IPS DF 19.7 (cell line): ENCODE data around the gene XPO4.
"Not testable (repeated sequence)": the region's sequence is repeated elsewhere in the genome, so short reads cannot be mapped to it uniquely, and the experiment has no call there.

Experiments
- DNase-seq: peaks from one replicate; pipeline ENCODE4 v3.0.0-alpha.2; 2013; ENCODE audit warnings: low read depth, low spot score

The XPO4 gene

DNA sequence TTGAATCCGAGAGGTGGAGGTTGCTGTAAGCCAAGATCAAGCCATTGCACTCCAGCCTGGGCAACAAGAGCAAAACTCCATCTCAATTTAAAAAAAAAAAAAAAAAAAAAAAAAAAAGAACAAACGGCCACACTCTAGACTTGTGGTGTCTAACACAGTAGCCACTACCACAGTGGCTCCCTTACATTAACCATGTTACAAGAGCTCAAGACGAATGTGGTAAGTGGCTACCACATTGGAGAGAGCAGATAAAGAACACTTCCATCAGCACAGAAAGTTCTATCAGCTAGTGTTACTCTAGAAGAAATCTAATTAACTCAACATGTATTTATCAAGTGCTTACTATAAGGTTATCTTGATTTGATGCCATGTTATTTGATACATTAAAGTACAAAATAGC is 11.5 kb downstream of the XPO4 start:
- no peak for DNase-seq

DNA sequence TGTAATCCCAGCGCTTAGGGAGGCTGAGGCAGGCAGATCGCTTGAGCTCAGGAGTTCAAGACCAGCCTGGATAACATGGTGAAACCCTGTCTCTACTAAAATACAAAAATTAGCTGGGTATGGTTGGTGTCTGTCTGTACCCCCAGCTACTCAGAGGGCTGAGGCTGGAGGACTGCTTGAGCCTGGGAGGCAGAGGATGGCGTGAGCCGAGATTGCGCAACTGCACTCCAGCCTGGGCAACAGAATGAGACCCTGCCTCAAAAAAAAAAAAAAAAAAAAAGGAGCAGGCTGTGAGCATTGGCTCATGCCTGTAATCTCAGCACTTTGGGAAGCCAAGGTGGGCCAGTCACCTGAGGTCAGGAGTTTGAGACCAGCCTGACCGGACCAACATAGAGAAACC is 12.0 kb downstream of the XPO4 start:
- DNase-seq: not testable (repeated sequence)

DNA sequence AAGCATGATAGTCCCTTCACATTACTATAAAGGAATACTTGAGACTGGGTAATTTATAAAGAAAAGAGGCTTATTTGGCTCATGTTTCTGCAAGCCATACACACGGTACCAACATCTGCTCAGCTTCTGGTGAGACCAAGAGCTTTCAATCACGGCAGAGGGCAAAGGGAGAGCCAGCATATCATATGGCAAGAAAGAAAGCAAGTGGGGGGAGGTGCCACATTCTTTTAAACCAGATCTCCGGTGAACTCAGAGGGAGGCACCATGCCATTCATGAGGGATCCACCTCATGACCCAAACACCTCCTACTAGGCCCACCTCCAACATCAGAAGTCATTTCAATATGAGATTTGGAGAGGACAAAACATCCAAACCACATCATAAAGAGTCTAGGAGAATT is 20.3 kb downstream of the XPO4 start:
- no peak for DNase-seq

DNA sequence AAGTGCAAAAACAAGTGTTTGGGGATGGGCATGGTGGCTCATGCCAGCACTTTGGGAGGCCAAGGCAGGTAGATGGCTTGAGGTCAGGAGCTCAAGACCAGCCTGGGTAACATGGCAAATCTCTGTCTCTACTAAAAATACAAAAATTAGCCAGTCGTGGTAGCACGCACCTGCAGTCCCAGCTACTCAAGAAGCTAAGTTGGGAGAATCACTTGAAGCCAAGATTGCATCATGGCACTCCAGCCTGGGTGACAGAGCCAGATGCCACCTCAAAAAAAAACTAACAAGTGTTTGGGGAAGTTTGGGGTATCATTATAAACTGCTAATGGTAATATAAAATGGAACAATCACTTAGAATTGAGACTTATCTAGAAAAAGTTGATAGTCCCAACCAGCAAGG is 24.6 kb downstream of the XPO4 start:
- no peak for DNase-seq

DNA sequence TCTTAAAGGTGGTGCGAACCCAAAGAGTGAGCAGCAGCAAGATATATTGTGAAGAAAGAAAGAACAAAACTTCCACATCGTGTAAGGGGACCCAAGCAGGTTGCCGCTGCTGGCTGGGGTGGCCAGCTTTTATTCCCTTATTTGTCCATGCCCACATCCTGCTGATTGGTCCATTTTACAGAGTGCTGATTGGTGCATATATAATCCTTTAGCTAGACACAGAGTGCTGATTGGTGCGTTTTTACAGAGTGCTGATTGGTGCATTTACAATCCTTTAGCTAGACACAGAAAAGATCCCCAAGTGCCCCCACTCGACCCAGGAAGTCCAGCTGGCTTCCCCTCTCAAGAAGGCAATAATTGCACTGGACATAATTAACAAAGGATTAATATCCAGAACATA is 25.7 kb downstream of the XPO4 start:
- not testable (repeated sequence) for DNase-seq

DNA sequence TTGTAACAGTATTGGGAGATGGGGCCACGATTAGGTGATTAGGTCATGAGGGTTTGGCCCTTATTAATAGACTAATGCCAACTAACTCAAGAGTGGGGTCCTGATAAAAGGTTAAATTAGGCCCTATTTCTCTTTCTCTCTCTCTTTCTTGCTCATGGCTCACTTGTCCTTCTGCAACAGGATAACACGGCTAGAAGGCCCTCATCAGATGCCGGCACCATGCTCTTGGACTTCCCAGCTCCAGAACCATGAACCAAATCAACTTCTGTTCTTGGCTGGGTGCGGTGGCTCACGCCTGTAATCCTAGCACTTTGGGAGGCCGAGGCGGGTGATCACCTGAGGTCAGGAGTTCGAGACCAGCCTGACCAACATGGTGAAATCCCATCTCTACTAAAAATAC is 28.1 kb downstream of the XPO4 start:
- DNase-seq: not testable (repeated sequence)

DNA sequence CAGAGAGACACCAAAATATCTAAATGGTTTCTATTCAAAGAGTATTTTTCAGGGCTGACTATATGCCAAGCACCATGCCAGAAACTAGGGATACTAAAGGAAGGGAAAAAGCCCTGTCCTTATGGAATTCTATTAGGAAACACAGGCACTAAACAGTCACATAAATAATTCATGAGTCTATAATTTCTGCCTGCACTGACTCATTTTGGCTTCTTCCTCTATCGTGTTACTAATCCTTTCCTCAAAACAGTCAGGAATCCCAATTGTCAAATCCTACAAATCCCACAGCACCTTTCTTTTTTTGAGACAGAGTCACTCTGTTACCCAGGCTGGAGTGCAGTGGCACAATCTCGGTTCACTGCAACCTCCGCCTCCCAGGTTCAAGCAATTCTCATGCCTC is 29.2 kb downstream of the XPO4 start:
- no peak for DNase-seq

DNA sequence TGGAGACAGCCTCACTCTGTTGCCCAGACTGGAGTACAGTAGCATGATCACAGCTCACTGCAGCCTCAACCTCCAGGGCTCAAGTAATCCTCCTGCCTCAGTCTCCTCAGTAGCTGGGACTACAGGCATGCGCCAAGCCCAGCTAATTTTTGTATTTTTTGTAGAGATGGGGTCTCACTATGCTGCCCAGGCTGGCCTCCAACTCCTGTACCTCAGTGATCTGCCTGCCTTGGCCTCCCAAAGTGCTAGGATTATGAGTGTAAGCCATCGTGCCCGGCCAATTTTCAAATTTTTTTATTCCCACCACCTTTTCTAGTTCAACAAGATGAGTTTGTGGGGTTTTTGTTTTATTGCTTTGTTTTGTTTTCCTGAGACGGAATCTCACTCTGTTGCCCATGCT is 31.7 kb downstream of the XPO4 start:
- no peak for DNase-seq

DNA sequence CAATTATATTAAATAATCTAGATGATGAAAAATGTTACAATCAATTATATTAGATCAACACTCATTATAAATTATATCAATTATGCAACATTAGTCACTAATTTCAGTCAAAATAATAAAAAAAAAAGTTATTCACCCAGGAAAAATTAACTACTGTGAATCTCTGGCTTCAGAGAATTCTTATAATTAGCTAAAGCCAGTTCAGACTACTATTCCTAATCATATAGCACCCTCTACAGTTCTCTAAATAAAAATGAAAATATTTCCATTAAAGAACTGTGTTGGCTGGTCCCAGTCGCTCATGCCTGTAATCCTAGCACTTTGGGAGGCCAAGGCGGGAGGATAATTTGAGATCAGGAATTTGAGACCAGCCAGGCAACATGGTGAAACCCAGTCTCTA is 33.0 kb downstream of the XPO4 start:
- no peak for DNase-seq

DNA sequence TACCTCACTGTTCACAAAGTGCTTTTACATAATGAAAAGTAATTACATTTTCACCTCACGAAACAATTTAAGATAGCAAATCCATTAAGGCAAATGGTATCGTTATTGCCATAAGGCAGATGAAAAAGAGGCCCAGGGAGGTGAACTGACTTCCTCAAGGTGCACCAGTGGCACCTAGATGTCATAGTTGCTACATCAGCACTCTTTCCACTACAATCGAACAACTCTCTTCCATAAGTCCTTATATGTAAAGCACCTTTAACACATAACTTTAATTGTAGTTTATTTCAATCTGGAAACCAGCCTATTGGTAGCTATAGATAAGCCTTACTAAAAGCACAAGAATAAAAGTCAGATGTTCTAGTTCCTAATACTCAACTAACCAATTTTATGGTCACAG is 35.1 kb downstream of the XPO4 start:
- no peak for DNase-seq

DNA sequence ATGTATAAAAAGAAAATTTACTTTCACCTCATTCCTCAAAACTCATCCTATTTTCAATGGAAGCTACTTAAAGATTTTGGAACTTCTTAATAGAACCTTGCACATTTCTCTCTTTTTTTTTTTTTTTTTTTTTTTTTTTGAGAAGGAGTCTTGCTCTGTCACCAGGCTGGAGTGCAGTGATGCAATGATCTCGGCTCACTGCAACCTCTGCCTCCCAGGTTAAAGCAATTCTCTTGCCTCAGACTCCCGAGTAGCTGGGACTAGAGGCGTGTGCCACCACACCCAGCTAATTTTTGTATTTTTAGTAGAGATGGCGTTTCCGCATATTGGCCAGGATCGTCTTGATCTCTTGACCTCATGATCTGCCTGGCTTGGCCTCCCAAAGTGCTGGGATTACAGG is 40.9 kb downstream of the XPO4 start:
- DNase-seq: not testable (repeated sequence)

DNA sequence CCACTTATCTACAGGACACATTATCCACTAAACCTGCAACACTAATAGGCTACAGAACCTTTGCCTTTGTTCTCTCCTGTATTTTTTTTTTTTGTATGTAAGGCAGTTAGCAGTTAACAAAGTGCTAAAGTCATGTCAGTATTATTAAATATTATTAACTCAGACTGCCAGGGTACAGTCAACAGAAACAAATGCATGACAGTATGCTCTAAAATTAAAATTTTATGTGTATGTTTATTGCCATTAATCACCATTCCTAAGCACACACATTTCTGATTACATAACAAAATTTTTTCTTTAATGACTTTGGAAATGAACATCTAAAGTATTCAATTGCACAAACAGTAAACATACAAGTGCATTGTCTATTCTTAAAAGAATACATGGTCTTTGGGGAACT is 41.7 kb downstream of the XPO4 start:
- no peak for DNase-seq

DNA sequence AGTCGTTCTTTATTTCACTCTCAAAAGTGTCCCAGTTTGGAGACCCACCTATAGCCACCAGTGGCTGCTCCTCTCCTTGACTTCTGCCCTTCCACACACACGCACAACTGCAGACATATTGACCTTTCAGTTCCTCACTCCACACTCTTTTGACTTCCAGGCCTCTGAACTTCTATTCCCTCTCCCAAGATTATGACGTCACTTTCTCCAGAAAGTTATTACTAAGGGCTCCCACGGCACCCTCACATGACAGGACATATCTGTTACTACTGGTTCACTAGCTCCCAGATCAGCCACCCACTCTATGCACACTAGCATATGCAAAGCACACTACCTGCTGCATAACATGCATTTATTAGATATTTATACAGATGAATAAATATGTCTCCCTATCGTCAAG is 45.9 kb downstream of the XPO4 start:
- DNase-seq: no peak

DNA sequence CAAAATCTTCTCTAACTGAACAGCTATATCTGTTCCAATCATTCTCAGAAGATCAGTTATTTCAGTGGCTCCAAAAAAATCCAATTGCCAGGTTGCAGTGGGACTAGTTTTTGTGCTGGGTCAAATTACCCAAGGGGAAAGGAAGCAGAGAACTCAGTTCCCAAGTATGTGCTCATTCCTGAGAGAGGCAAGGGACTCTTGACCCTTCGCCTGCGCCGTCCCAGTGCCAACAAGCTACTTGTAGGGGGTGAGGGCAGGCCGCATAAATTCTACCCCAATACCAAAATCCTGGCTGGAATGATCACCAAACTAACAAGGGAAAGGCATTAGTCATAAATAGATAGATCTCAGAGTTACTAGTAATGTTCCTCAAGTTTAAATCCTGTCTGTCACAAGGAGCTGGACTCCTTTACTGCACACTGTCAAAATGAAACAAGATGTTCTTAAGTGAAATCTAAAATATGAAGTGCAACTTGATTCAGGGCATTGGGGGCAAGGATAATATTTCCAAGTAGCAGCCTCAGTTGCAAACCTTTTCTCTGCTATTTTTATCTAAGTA is 50.6 kb downstream of the XPO4 start:
- DNase-seq: no peak

DNA sequence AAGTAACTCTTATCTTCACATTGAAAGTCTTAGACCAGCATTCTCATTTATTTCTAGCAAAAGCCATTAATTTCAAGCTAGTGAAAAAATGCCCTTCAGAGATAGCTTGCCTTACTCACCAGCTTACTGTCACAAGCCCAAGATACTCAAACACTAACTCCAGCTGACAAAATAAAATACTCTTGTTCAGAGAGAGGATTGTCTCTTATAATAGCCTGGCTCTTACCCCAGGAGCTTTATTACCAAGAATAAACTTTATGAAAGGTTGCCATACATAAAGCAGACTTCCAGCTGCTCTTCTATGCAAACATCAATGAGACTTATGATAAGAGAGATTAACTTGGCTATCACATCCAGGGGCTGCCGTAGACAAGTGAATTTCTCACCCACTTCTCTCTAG is 53.6 kb downstream of the XPO4 start:
- no peak for DNase-seq

DNA sequence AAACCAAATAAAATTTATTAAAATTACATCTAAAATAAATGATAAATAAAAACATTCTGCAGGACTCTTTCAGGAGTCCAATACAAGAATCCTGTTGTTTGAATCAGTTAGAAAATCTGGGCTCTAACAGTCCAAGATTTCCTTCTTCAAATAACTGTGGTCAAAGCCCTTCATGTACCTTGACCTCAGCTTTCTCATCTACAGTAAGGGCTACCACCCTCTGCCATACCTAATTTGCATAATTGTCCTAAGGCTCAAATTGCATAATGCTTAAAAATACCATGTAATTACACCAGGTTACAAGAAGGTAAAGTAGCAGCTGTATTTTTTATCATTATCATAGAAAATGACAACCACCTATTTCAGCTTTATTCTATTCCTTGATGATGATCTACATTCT is 54.3 kb downstream of the XPO4 start:
- no peak for DNase-seq

DNA sequence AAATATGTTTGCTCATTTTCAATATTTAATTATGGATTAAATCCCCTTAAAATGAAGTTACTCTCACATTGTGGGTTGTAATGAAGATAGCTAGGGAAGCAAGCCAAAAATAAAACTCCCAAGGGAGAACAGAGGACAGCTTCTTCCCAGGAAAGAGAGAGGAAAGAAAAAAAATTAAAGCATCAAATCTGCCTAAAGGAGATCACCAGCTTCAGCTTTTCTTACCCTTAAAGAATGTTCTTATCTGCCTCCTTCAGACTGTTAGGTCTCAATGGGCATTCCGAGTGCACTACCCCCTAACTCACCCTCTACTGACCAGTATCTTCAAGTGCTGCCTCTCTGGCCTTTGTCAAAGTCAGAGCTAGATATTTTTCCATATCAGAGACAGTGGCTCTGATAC is 55.2 kb downstream of the XPO4 start:
- no peak for DNase-seq

DNA sequence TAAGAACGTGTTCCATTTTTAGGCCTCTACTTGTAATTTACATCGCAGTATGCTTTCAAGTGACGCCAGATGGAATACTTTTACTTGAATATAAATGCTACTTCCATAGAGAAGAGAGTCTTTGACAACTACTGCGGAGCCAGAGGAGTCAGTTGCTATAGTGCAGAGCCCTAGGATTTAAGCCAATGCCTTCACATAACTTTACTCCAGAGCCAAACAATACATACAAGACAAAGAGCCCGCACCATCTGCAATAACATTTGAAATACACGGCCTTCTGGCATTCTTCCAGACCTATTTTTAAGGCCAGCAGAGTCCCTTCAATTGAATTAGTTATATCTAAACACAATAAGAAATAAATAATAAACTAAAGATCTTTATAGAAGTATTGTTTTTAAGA is 59.4 kb downstream of the XPO4 start:
- no peak for DNase-seq

DNA sequence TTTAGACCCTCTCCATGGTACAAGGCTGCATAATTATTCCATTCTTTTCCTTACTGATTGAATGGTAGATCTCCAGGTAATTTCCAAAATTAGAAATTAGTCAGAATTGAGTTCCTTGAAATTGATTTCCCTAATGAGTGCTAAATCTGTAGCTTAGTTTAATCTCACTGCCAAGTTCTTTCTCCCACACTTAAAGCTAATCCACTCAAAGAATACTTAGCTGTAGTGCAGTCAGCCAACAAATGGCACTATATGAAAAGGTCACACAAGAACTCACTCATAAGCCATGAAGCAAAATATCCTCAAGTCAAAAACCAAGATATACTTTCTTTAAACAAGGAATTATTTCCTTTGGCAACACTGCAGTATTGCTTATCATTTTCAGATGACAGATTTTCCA is 62.0 kb downstream of the XPO4 start:
- no peak for DNase-seq

DNA sequence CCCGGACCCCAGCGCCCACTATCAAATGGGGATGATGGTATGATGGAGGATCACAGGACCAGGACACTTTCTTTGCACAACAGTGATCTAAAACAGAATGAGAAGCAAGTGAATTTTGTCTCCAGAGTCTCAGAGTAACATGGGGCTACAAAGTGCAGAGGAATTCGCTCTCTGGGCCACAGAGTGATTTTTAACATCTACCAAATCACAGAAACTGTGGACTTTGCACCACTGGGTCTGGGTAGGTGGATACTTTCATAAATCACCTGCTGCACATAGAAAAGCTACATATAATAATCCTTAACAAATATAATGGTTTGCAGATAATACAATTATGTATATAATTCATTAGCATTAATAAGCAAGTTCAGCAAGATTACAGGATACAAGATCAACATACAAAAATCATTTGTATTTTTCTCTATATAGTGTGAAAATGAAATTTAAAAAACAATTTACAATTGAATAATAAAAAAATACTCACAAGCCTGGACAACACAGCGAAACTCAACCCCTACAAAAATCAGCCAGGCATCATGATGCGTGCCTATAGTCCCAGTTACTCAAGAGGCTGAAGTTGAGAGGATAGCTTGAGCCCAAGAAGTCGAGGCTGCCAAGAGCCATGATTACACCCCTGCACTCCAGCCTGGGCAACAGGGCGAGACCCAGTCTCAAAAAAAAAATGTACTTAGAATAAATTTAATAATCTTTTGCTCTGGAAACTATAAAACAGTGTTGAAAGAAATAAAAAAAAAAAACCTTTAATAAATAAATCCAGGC is 68.5 kb downstream of the XPO4 start:
- DNase-seq: no peak

DNA sequence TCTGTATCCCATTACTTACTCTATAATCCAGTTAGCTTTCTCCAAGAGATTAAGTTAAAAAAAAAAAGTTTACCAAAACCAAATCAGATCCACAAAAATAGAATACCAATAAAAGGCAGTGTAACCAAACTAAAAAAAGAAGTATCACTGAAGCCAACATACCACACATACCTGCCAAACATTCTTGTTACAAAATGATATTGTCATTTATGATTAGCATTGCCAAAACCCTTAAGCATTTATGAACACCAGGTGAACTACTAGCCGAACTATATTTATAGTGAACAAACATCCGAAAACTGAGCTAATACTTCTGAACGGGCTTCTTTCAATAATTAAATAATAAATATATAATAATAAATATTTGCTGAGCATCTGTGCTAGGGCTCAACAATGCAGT is 69.7 kb downstream of the XPO4 start:
- no peak for DNase-seq

DNA sequence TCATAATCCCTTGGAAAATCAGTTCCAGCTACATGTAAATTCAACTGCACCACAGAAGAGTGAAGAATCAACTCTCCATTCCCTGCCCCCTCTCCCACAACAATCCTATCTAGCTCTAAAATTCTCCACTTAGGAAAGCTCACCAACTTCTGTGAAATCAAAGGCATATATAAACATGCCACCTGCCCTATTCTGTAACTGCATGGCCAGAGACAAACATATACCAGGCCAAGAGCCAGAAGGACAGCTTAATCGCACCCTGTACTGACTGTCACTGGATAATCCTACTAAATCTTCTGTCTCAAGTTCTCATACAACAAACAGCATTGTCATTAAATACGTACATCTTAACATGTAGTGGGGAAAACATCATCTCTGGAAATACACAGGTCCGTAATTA is 70.6 kb downstream of the XPO4 start:
- DNase-seq: no peak

DNA sequence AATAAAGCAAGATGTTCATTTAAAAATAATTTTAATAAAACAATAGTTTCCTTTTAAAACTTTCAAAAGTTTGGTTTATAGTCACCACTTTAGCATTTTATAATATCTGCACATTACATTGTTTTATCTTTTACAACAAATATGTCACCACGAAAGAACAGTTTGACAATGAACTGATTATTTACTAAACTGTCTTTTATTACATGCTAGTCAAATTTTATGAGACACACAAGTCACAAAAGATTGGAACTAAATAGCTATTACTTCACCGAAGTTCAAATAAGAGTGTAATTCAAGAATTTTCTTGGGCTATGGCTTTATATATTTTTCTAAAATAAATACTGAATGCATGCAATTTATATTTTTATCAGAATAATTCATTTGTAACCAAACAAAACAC is 71.3 kb downstream of the XPO4 start:
- no peak for DNase-seq
